OCI-LY7 (cell line): Measurements from ENCODE around the gene APELA. TPM values are rescaled to one million over a fixed set of nuclear protein-coding genes. Genes with fewer than 3 reads are reported as not detected.

Source experiments
- BruUV-seq: library from RNA; stranded (reverse); fragments of 400-500 nt; replicated peaks from 2 replicates; lab custom pipeline; 2021; lab: Mats Ljungman, UMichigan
- CTCF ChIA-PET: fragments of 300-600 bp; sonication (Branson Sonifier 250); formaldehyde crosslinking; loops from one replicate; lab custom pipeline; 2022; ENCODE audit warnings: antibody characterized with exemption; ENCODE audit not compliant: unreplicated experiment; lab: Charles Lee
- POLR2A ChIA-PET: fragments of 300-600 bp; sonication (Branson Sonifier 250); formaldehyde crosslinking; loops from one replicate; lab custom pipeline; 2022; ENCODE audit warnings: antibody characterized with exemption; lab: Charles Lee
- DNase-seq: peaks from one replicate; pipeline ENCODE4 v3.0.0-alpha.2; 2015; ENCODE audit warnings: low spot score
- H2AFZ ChIP-seq: fragments of 200-600 bp; sonication (generic), shearing (Covaris generic); 2 replicates; pipeline ENCODE4 v1.6.1; 2014; ENCODE audit warnings: mild to moderate bottlenecking, antibody characterized with exemption, low read length, moderate library complexity
- H3K27ac ChIP-seq: fragments of 200-600 bp; sonication (generic); 2 replicates; pipeline ENCODE4 v1.5.1; 2014; ENCODE audit warnings: mixed run types, low read depth, mild to moderate bottlenecking, moderate library complexity, low read length, inconsistent platforms; ENCODE audit not compliant: poor library complexity, severe bottlenecking
- H3K36me3 ChIP-seq: fragments of 200-600 bp; sonication (generic); 2 replicates; pipeline ENCODE4 v1.6.1; 2014; ENCODE audit warnings: mild to moderate bottlenecking, antibody characterized with exemption, low read length, moderate library complexity, mixed read lengths; ENCODE audit not compliant: insufficient read depth
- H3K4me1 ChIP-seq: fragments of 200-600 bp; sonication (generic); 2 replicates; pipeline ENCODE4 v1.5.1; 2014; ENCODE audit warnings: mild to moderate bottlenecking, low read length; ENCODE audit not compliant: insufficient read depth, poor library complexity, severe bottlenecking
- H3K4me2 ChIP-seq: fragments of 200-600 bp; sonication (generic); 2 replicates; pipeline ENCODE4 v1.6.1; 2014; ENCODE audit warnings: mild to moderate bottlenecking, low read length
- H3K4me3 ChIP-seq: fragments of 200-600 bp; sonication (generic); 2 replicates; pipeline ENCODE4 v1.5.1; 2014; ENCODE audit warnings: mild to moderate bottlenecking, low read depth, low read length; ENCODE audit not compliant: poor library complexity, severe bottlenecking
- H3K79me2 ChIP-seq: fragments of 200-600 bp; sonication (generic); 2 replicates; pipeline ENCODE4 v1.6.1; 2016; ENCODE audit warnings: low read depth, mild to moderate bottlenecking, low read length, moderate library complexity, mixed read lengths; ENCODE audit not compliant: insufficient read depth
- H3K9me2 ChIP-seq: fragments of 200-600 bp; sonication (generic); 2 replicates; pipeline ENCODE4 v1.6.1; 2016; ENCODE audit warnings: mild to moderate bottlenecking, low read length, mixed read lengths; ENCODE audit not compliant: insufficient read depth
- H3K9me3 ChIP-seq: fragments of 200-600 bp; sonication (generic); 2 replicates; pipeline ENCODE4 v1.6.1; 2014; ENCODE audit warnings: mild to moderate bottlenecking, mixed run types, low read length, mixed read lengths
- H4K20me1 ChIP-seq: fragments of 200-600 bp; sonication (generic); 2 replicates; pipeline ENCODE4 v1.6.1; 2014; ENCODE audit warnings: mild to moderate bottlenecking, antibody characterized with exemption, low read length, moderate library complexity, mixed read lengths; ENCODE audit not compliant: insufficient read depth
- CTCF ChIP-seq: fragments of 200-600 bp; sonication (generic); conservative IDR thresholded peaks from 2 replicates; pipeline ENCODE4 v1.5.1; 2014; ENCODE audit warnings: mild to moderate bottlenecking, antibody characterized with exemption, low read length, moderate library complexity, mixed read lengths
- EZH2phosphoT487 ChIP-seq: fragments of 200-600 bp; sonication (generic); IDR thresholded peaks from 2 replicates; pipeline ENCODE4 v1.6.1; 2018; ENCODE audit warnings: low read depth, borderline replicate concordance, mild to moderate bottlenecking, mixed run types, antibody characterized with exemption, low read length, moderate library complexity, mixed read lengths
- intact Hi-C: fragments of 100-400 bp; cut with micrococcal nuclease; formaldehyde crosslinking; loops from one replicate; pipeline ENCODE4 v1.10.0; 2022; ENCODE audit not compliant: unreplicated experiment
- total RNA-seq, 2 experiments: library from RNA; depleted of rRNA in 1 of 2; stranded (reverse); fragments of >200 nt in 1 of 2; shearing (Covaris generic) in 1 of 2; gene quantifications; 2 replicates each; pipeline ENCODE4 v1.2.3, GENCODE V29; 2014 to 2022

APELA gene
- total RNA-seq, 2 experiments from 2014 or later = not detected

GRCh38 chr4:164890691-164891090 is 13.7 kb downstream of the APELA start:
- H3K27ac ChIP-seq = no peak overlapping the region
- H3K9me3 ChIP-seq = no peaks in the 10 kb centered on the region
- H3K4me2 ChIP-seq = no peak overlapping the region
- H4K20me1 ChIP-seq = no peaks in the 10 kb centered on the region
- POLR2A ChIA-PET = interaction anchor here (2.0 kb wide), 1 partner anchor 9 kb away, joined by 5 read pairs; no protein-coding TSS in a partner anchor
- H3K79me2 ChIP-seq = no peaks in the 10 kb centered on the region
- no peak overlapping the region for H3K4me3 ChIP-seq
- DNase-seq = no peak
- H3K4me1 ChIP-seq = no peaks in the 10 kb centered on the region
- intact Hi-C loops = no loop called here
- no TSS peak for BruUV-seq
- CTCF ChIA-PET = no interaction called here
- no peak overlapping the region for H2AFZ ChIP-seq
- H3K36me3 ChIP-seq = no peaks in the 10 kb centered on the region
- TF ChIP-seq EZH2phosphoT487 = no peak
- TF ChIP-seq CTCF = no peak
- no peaks in the 10 kb centered on the region for H3K9me2 ChIP-seq

- no peaks in the 10 kb centered on the region for H3K9me3 ChIP-seq
- intact Hi-C loops = no loop called here
- H3K4me2 ChIP-seq = no peak overlapping the region
- CTCF ChIA-PET = no interaction called here
- no peaks in the 10 kb centered on the region for H3K36me3 ChIP-seq
- POLR2A ChIA-PET = interaction anchor here (0.8 to 2.0 kb wide), 2 partner anchors 11 to 222 kb away, joined by 3 to 5 read pairs; no protein-coding TSS in a partner anchor
- no peaks in the 10 kb centered on the region for H3K79me2 ChIP-seq
- no peaks in the 10 kb centered on the region for H3K9me2 ChIP-seq
- BruUV-seq = no TSS peak
- TF ChIP-seq CTCF (no peak), EZH2phosphoT487 (no peak)
- H3K27ac ChIP-seq = no peak overlapping the region
- no peaks in the 10 kb centered on the region for H4K20me1 ChIP-seq
- no peak overlapping the region for H2AFZ ChIP-seq
- H3K4me1 ChIP-seq = no peaks in the 10 kb centered on the region
- no peak overlapping the region for H3K4me3 ChIP-seq
- DNase-seq = peak; percentile 8
Observed at GRCh38 chr4:164892018-164892417, 15.0 kb downstream of the APELA start.

GRCh38 chr4:164894702-164895101 is 17.7 kb downstream of the APELA start:
- intact Hi-C loops = no loop called here
- H3K9me2 ChIP-seq = no peaks in the 10 kb centered on the region
- H4K20me1 ChIP-seq = no peaks in the 10 kb centered on the region

More at GRCh38 chr4:164894702-164895101, 17.7 kb downstream of the APELA start:
- Histone ChIP-seq H3K4me3 (no peak overlapping the region), H3K79me2 (no peaks in the 10 kb centered on the region), H3K27ac (no peak overlapping the region), H2AFZ (no peak overlapping the region), H3K36me3 (no peaks in the 10 kb centered on the region), H3K4me2 (no peak overlapping the region), H3K9me3 (no peaks in the 10 kb centered on the region), H3K4me1 (no peaks in the 10 kb centered on the region)
- ChIA-PET CTCF (no interaction called here), POLR2A (no interaction called here)
- no peak for TF ChIP-seq CTCF
- no peak for TF ChIP-seq EZH2phosphoT487
- no peak for DNase-seq
- BruUV-seq = no TSS peak
